Vagina (tissue), 2 donors: ENCODE measurements around the gene DGKI. TPM values are rescaled to one million over a fixed set of nuclear protein-coding genes. Genes with fewer than 3 reads are reported as not detected.

Experiments
- DNase-seq, 2 donors: peaks; one replicate each; pipeline ENCODE4 v3.0.0-alpha.2; 2017; ENCODE audit errors: extremely low spot score in 2 of 2
- H3K27ac ChIP-seq: fragments of 200-600 bp; sonication (generic); one replicate; pipeline ENCODE4 v1.5.1; 2019
- H3K27me3 ChIP-seq: fragments of 200-600 bp; sonication (generic); one replicate; pipeline ENCODE4 v1.5.1; 2019
- H3K36me3 ChIP-seq, 2 donors: fragments of 200-600 bp; sonication (generic); one replicate each; pipeline ENCODE4 v1.5.1; 2017 to 2019
- H3K4me1 ChIP-seq: fragments of 200-600 bp; sonication (generic); one replicate; pipeline ENCODE4 v1.5.1; 2019
- H3K4me3 ChIP-seq, 2 donors: fragments of 200-600 bp; sonication (generic); 1 replicate in 1 of 2; 2 replicates in 1 of 2; pipeline ENCODE4 v1.5.1; 2016 to 2019
- H3K9me3 ChIP-seq: fragments of 200-600 bp; sonication (generic); one replicate; pipeline ENCODE4 v1.5.1; 2019
- POLR2A ChIP-seq, 2 donors: fragments of 450-650 bp; IDR thresholded peaks; one replicate each; pipeline ENCODE4 v1.6.1; 2017; ENCODE audit warnings: antibody characterized with exemption in 2 of 2, mild to moderate bottlenecking in 2 of 2, moderate library complexity in 2 of 2
- POLR2AphosphoS5 ChIP-seq, 2 donors: sonication (generic); formaldehyde crosslinking; IDR thresholded peaks; one replicate each; pipeline ENCODE4 v1.9.0; 2017; ENCODE audit warnings: antibody characterized with exemption in 2 of 2, mild to moderate bottlenecking in 2 of 2, low read depth in 1 of 2; ENCODE audit not compliant: insufficient read depth in 1 of 2
- intact Hi-C: fragments of 100-400 bp; cut with DNase I; formaldehyde crosslinking; loops from one replicate; pipeline ENCODE4 v1.15.1; 2023
- total RNA-seq: library from RNA; depleted of rRNA; stranded (reverse); fragments of >200 nt; gene quantifications from one replicate; pipeline ENCODE4 v1.2.3, GENCODE V29; 2016
- TF ChIP-seq, protein P1 (sequence below), 3 experiments: fragments of 450-650 bp in 2 of 3; fragments of 200-600 bp in 1 of 3; sonication (generic) in 1 of 3; IDR thresholded peaks; one replicate each; pipeline ENCODE4 v1.5.1; 2017 to 2019; ENCODE audit warnings: antibody characterized with exemption in 3 of 3, mild to moderate bottlenecking in 2 of 3, moderate library complexity in 2 of 3

The DGKI gene
- total RNA-seq, 1 donor from 2014 or later, result 1.2 TPM

DNA sequence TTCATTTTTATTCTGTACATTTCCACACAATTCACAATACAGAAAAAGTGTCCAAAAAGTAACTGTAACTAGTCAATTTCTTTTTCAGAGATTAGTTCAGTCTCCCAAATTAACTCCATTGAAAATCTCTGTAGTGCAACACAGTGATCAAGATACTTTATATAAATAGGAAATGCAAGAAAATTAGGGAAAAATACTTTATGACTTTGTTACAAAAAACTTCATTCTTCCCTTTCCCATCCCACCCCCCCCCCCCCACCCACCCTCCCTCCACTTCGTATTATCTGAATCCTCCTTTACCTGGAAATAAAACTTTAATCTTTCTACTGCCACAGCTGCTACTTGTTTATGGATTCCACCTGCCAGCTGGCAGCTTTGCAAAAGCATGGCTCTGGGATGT is 465.7 kb downstream of the DGKI start:
- Histone ChIP-seq H3K4me3 (no peak overlapping the region), H3K4me1 (no peaks in the 10 kb centered on the region), H3K36me3 (no peaks in the 10 kb centered on the region), H3K9me3 (no peaks in the 10 kb centered on the region), H3K27ac (no peak overlapping the region), H3K27me3 (no peaks in the 10 kb centered on the region)
- TF ChIP-seq POLR2AphosphoS5 (IDR thresholded peaks at IDR 0.05; ENCODE audit: insufficient read depth in 1 of 2, low read depth in 1 of 2) (no peak), POLR2A (IDR thresholded peaks at IDR 0.05) (no peak)
- TF ChIP-seq, protein P1, sequence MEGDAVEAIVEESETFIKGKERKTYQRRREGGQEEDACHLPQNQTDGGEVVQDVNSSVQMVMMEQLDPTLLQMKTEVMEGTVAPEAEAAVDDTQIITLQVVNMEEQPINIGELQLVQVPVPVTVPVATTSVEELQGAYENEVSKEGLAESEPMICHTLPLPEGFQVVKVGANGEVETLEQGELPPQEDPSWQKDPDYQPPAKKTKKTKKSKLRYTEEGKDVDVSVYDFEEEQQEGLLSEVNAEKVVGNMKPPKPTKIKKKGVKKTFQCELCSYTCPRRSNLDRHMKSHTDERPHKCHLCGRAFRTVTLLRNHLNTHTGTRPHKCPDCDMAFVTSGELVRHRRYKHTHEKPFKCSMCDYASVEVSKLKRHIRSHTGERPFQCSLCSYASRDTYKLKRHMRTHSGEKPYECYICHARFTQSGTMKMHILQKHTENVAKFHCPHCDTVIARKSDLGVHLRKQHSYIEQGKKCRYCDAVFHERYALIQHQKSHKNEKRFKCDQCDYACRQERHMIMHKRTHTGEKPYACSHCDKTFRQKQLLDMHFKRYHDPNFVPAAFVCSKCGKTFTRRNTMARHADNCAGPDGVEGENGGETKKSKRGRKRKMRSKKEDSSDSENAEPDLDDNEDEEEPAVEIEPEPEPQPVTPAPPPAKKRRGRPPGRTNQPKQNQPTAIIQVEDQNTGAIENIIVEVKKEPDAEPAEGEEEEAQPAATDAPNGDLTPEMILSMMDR (IDR thresholded peaks at IDR 0.05), result no peak
- intact Hi-C loops, result no loop called here
- no peak for DNase-seq

GRCh38 chr7:137373507-137373906 is 473.3 kb downstream of the DGKI start:
- Histone ChIP-seq H3K4me1 (peaks cover 7% of the 10 kb centered on the region), H3K27ac (no peak overlapping the region), H3K36me3 (no peaks in the 10 kb centered on the region), H3K4me3 (no peak overlapping the region), H3K27me3 (no peaks in the 10 kb centered on the region), H3K9me3 (no peaks in the 10 kb centered on the region)
- TF ChIP-seq POLR2AphosphoS5 (IDR thresholded peaks at IDR 0.05; ENCODE audit: insufficient read depth in 1 of 2, low read depth in 1 of 2) (no peak), POLR2A (IDR thresholded peaks at IDR 0.05) (no peak)
- TF ChIP-seq, protein P1 (IDR thresholded peaks at IDR 0.05), result no peak
- intact Hi-C loops, result no loop called here
- no peak for DNase-seq

DNA sequence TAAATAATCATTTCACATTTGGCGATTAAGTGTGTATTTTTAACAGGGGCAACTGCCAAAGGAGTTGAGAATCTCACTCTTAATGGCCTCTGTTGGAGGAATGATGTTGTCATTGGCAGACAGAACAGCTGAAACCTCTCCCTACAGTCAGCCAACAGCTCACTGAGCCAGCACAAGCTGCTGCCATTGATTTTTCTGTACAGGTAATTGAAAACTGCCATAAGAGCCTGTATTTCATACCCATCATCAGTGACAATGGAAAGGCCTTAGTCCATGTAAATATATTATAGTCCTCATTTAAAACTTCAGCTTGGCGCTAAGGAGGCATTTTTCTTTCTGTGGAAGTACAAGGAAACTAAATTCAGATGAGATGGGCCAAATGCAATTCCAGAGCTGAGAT is 475.2 kb downstream of the DGKI start:
- no peak for DNase-seq
- intact Hi-C loops, result no loop called here
- peaks cover 7% of the 10 kb centered on the region for H3K4me1 ChIP-seq
- H3K27me3 ChIP-seq, result no peaks in the 10 kb centered on the region
- no peaks in the 10 kb centered on the region for H3K36me3 ChIP-seq
- no peaks in the 10 kb centered on the region for H3K9me3 ChIP-seq
- no peak overlapping the region for H3K4me3 ChIP-seq
- no peak overlapping the region for H3K27ac ChIP-seq
- TF ChIP-seq, protein P1 (IDR thresholded peaks at IDR 0.05), result no peak
- TF ChIP-seq POLR2A (IDR thresholded peaks at IDR 0.05), result no peak
- TF ChIP-seq POLR2AphosphoS5 (IDR thresholded peaks at IDR 0.05; ENCODE audit: insufficient read depth in 1 of 2, low read depth in 1 of 2), result no peak

- TF ChIP-seq, protein P1 (IDR thresholded peaks at IDR 0.05), result no peak
- no peak for TF ChIP-seq POLR2A (IDR thresholded peaks at IDR 0.05)
- TF ChIP-seq POLR2AphosphoS5 (IDR thresholded peaks at IDR 0.05; ENCODE audit: insufficient read depth in 1 of 2, low read depth in 1 of 2), result no peak
- no peaks in the 10 kb centered on the region for H3K9me3 ChIP-seq
Measured at GRCh38 chr7:137366995-137367394, 479.8 kb downstream of the DGKI start.

GRCh38 chr7:137363683-137364082 is 483.1 kb downstream of the DGKI start:
- Histone ChIP-seq H3K4me3 (no peak overlapping the region), H3K9me3 (no peaks in the 10 kb centered on the region), H3K27ac (no peak overlapping the region), H3K27me3 (no peaks in the 10 kb centered on the region), H3K36me3 (no peaks in the 10 kb centered on the region), H3K4me1 (no peaks in the 10 kb centered on the region)
- intact Hi-C loops, result no loop called here
- DNase-seq, result no peak
- no peak for TF ChIP-seq POLR2AphosphoS5 (IDR thresholded peaks at IDR 0.05; ENCODE audit: insufficient read depth in 1 of 2, low read depth in 1 of 2)

More at GRCh38 chr7:137366995-137367394, 479.8 kb downstream of the DGKI start:
- no peak overlapping the region for H3K4me3 ChIP-seq
- no peaks in the 10 kb centered on the region for H3K27me3 ChIP-seq
- no peaks in the 10 kb centered on the region for H3K36me3 ChIP-seq
- no peak for DNase-seq
- H3K27ac ChIP-seq, result no peak overlapping the region
- no peaks in the 10 kb centered on the region for H3K4me1 ChIP-seq
- intact Hi-C loops, result no loop called here
